Glomerular endothelial cell (primary cell): Measurements from ENCODE around the gene RUNDC3A. TPM values are rescaled to one million over a fixed set of nuclear protein-coding genes. Genes with fewer than 3 reads are reported as not detected.
"Not testable (repeated sequence)": the region's sequence is repeated elsewhere in the genome, so short reads cannot be mapped to it uniquely, and the experiment has no call there.

ENCODE experiments used
- DNase-seq: peaks from one replicate; pipeline ENCODE4 v3.0.0-alpha.2; 2011; ENCODE audit warnings: low read depth, low spot score; ENCODE audit errors: extremely low read depth
- total RNA-seq: library from RNA; depleted of rRNA; stranded (reverse); fragments of >200 nt; gene quantifications from 2 replicates; pipeline ENCODE4 v1.2.3, GENCODE V29; 2015

RUNDC3A gene
- total RNA-seq, 1 donor from 2014 or later: 0.82 TPM

DNA sequence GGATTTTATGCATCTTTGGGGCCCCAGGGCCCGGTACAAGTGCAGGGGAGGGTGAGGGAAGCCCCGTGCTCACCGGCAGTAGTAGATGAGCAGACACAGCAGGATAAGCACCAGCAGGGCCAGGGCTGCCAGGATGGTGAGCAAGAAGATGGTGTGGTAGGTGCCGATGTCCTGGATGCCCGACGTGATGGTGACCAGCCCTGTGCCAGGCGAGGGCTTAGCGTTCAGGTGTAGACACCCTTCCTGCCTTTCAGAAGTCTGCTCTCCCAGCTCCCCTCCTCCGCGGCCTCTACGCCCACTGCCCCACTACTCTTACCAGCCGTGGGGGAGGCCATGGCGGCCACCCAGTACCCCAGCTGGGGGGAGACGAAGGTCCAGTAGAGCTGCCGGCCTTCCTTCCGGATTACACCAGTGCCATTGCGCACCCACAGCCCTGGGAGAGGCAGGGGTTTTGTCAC is 47.3 kb downstream of the RUNDC3A start:
- no peak for DNase-seq

- no peak for DNase-seq
Observed at GRCh38 chr17:44356241-44356640, 47.8 kb downstream of the RUNDC3A start.

DNA sequence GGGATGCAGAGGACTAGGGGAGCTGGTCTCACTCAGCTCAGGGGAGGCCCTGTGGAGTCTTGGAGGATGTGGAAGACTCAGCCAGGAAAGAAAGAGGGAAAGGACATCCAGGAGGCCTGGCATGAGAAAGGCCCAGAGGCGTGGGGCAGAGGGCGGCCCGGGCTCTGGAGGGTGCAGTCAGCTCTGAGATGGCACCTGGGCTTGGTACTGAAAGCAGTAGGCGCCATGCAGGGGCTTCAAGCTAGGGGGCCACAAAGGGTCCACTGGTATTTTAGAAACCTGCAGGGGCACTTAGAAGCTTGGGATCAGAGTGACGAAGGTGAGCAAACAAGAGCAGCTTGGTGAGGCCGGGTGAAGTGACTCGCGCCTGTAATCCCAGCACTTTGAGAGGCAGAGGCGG is 49.7 kb downstream of the RUNDC3A start:
- DNase-seq: no peak

DNA sequence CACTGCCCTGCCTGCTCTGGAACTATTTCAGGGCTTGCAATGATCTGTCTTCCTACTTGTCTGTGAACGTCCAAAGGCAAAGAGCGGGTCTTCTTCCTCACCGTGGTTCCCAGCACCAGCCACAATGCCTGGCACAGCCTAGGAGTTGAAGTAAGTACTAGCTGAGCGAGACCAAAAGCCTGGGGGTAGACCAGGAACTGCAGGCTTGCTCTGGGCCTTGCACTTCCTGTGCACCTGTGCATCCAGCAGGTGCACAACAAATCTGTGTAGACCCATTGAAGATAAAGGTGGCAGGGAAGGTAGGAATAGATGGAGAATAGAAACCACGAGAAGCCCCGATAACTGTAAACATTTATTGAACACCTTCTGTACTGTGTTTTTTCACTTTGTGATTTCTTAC is 50.6 kb downstream of the RUNDC3A start:
- DNase-seq: no peak

DNA sequence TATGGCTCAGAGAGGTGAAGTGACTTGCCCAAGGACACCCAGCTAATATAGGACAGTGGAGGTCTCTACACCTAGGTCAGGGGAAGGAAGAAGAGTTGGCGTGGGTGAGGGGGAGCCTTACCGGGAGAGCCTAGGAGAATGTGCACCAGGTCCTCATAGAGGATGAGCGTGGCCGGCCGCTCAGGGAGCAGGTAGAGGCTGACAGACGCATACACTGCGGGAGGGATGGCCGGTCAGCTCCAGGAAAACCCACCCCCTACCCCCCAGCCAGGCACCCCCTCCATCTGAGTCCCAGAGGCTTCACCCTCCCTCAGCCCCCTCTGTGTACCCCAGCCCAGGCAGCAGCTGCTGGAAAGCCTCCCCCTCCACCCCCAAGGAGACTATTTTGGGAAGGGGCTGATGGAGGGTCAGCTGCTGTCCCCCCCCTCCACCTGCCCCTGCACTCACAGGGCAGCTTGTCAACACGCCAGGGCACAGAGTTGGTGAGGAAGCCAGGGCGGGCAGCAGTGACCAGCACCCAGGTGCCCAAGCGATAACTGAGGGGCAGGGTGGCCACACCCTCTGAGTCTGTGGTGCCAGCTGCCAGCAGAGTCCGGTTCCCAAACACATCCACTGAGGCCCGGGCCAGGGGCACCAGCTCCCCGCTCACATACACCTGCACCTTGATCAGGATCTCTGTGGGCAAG is 51.2 kb downstream of the RUNDC3A start:
- no peak for DNase-seq

- DNase-seq: no peak
Observed at GRCh38 chr17:44360144-44360533, 51.7 kb downstream of the RUNDC3A start.

GRCh38 chr17:44360826-44361225 is 52.4 kb downstream of the RUNDC3A start:
- no peak for DNase-seq

DNA sequence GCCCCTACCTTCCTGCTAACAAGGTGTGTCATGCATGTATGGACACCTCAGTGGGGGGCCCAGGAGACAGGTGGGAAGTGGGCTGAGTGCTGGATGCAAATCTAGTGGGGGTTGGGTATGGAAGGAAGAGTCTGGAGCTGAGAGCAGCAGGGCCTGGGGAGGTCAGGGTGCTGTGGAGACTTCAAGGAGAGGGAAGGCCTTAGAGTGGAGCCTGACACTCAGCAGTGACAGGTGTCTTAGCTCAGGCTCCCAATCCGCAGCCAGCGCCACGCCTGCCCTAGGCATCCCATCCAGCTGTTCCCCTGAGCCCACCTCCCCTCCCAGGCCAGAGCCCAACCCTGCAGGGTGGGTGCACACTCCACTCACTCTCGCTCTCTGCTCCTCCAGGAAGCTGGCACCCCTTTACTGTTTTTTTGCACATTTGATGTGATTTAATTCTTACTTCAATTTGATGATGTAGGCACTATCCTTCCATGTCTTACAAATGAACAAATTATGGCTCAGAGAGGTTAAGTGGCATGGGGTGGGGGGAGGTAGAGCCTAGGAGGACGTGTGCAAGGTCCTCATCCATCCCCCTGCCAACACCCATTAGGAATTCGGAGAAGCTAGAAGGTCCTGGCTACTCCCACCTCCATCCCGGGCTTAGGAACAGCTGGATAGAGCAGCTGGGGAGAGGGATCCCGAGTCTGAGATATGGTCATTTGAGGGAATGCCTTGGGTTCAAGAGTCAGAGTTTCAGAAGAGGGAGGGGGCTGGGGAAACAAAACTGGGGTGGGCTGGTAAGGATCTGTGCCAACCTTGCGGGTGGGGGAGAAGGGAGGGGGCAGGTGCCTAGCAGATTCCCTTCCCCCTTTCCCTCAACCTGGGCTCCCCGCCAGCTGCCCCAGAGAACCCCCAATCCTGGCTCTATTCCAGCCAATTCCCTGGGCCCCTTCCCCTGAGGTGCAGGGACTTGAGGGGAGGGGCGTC is 53.2 kb downstream of the RUNDC3A start:
- no peak for DNase-seq

GRCh38 chr17:44362459-44362948 is 54.1 kb downstream of the RUNDC3A start:
- DNase-seq: no peak

- no peak for DNase-seq
Observed at GRCh38 chr17:44362949-44363612, 54.7 kb downstream of the RUNDC3A start.

DNA sequence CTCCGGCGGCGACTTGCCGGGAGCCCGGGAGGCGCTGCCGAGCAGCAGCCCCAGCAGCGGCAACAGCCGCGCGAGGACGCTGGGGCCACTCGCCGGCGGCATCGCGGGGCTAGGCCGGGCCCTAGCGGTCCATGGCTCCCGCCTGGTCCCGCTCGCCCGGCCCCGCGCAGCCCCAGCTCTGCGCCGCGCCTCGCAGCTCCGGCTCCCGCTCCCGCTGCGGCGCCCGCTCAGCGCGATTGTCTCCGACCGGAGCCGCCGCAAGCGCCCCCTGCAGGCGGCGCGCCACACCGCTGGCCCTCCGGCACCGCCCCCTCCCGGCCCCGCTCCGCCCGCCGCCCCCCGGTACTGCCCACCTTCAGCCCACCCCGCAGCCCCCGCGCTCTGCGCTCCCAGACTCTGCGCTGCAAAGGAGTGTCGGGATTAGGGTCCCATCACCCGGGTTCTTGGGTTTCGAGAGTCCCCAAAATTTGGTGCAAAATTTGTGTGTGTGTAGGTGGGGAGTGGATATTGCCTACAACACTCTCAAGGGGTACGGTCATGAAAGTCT is 55.3 kb downstream of the RUNDC3A start, which contains the start of gene FAM171A2:
Gene FAM171A2 (minus strand): TSS at position 241 of the 547 bp plus-strand sequence. CDS start 139 bp downstream, at position 102.
- no peak for DNase-seq

GRCh38 chr17:44365051-44365450 is 56.6 kb downstream of the RUNDC3A start:
- DNase-seq: not testable (repeated sequence)

GRCh38 chr17:44367231-44367979 is 59.0 kb downstream of the RUNDC3A start:
- no peak for DNase-seq

Other genes with a start within 250 kb of the RUNDC3A start
- gene LSM12, start 241.9 kb upstream of the RUNDC3A start, total RNA-seq: 44.3 and 55.3 TPM in 2 replicates
- gene G6PC3, start 237.9 kb upstream of the RUNDC3A start, total RNA-seq: 41.9 and 60.5 TPM in 2 replicates
- gene HDAC5, start 185.0 kb upstream of the RUNDC3A start, total RNA-seq: 36.3 and 46.9 TPM in 2 replicates
- 0.92 and 2.9 TPM in 2 replicates for gene HROB, start 166.7 kb upstream of the RUNDC3A start, total RNA-seq
- 0.15 and 0.18 TPM in 2 replicates for gene ASB16, start 137.9 kb upstream of the RUNDC3A start, total RNA-seq
- gene TMUB2, start 121.6 kb upstream of the RUNDC3A start, total RNA-seq: 31.9 and 35.5 TPM in 2 replicates
- 69.1 and 72.4 TPM in 2 replicates for gene ATXN7L3, start 108.7 kb upstream of the RUNDC3A start, total RNA-seq
- gene UBTF, start 88.9 kb upstream of the RUNDC3A start, total RNA-seq: 51.9 and 58.7 TPM in 2 replicates
- gene SLC4A1, start 40.5 kb upstream of the RUNDC3A start, total RNA-seq: not detected in 2 replicates
- gene SLC25A39, start 16.2 kb downstream of the RUNDC3A start, total RNA-seq: 100 and 126 TPM in 2 replicates
- gene GRN, start 36.7 kb downstream of the RUNDC3A start, total RNA-seq: 1,120 and 1,192 TPM in 2 replicates
- gene FAM171A2, start 55.3 kb downstream of the RUNDC3A start, total RNA-seq: 25.0 and 28.9 TPM in 2 replicates
- gene ITGA2B, start 81.0 kb downstream of the RUNDC3A start, total RNA-seq: 0.23 and 0.24 TPM in 2 replicates
- gene GPATCH8, start 194.8 kb downstream of the RUNDC3A start, total RNA-seq: 20.6 and 26.4 TPM in 2 replicates
- gene FZD2, start 248.9 kb downstream of the RUNDC3A start, total RNA-seq: 2.8 and 4.5 TPM in 2 replicates